Measurements from ENCODE around the gene ANKRD27.
A peak's percentile ranks its signal among the peaks of the same experiment; 100 is the strongest.

DNA sequence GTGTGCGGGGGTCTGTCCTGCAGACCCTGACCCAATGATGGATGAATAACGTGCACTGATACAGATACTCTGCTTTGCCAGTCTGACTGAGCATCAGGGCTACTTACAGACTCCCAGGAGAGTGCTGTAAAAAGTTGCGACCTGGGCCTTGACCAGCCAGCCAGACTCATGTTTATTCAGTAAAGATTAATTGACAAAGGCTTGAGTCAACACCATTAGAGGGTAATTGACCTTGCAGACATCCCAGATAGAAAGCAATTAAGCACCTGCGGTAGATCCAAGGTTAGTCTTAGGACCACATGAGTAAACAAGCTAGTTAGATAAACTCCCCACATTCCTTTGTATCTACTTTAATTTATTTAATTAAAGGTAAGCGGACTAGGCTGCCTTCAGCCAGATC, 27.0 kb upstream of the ANKRD27 start:
- TF ChIP-seq TCF4 (CRISPR knock-in tag; IDR thresholded peaks at IDR 0.05; ENCODE audit: borderline replicate concordance) (peak; percentile 62; the same call in 1 of the 2 replicates), ZNF565 (CRISPR knock-in tag; conservative IDR thresholded peaks at IDR 0.05; ENCODE audit: low read depth) (no peak)
